Measurements from ENCODE around the gene LRRC9.

The LRRC9 gene

GRCh38 chr14:60111732-60112131, 191.8 kb downstream of the LRRC9 start:
- no peak for DNase-seq (ENCODE audit: low read depth in 2 of 2)

Data from stimulated activated CD4-positive, alpha-beta T cell treated with anti-CD3 and anti-CD28 coated beads, Interleukin-4, amount 100 ng/mL, for 48 hours (primary cell).